CD4-positive, alpha-beta T cell treated with Interleukin-15 for 4 hours (primary cell): ENCODE measurements around the gene KLK7.

ENCODE experiments used
- DNase-seq: peaks from one replicate; pipeline ENCODE4 v3.0.0-alpha.2; 2020; ENCODE audit warnings: low spot score

Gene KLK7

GRCh38 chr19:50983625-50984292 is at the start of gene KLK7:
TSS of gene KLK7 (minus strand) at chr19:50983917. CDS start at chr19:50982399, 1,518 bp downstream.
- DNase-seq, result no peak

GRCh38 chr19:51031880-51032225 is 48.1 kb upstream of the KLK7 start:
- DNase-seq, result no peak

GRCh38 chr19:51031220-51031879 is 47.6 kb upstream of the KLK7 start:
- DNase-seq, result no peak

GRCh38 chr19:51030631-51031030 is 46.9 kb upstream of the KLK7 start:
- no peak for DNase-seq

GRCh38 chr19:51029718-51030117 is 46.0 kb upstream of the KLK7 start:
- no peak for DNase-seq

GRCh38 chr19:51027873-51028272 is 44.2 kb upstream of the KLK7 start:
- DNase-seq, result no peak

- no peak for DNase-seq
Measured at GRCh38 chr19:51027126-51027806, 43.5 kb upstream of the KLK7 start.

- no peak for DNase-seq
Measured at GRCh38 chr19:51026554-51026831, 42.8 kb upstream of the KLK7 start, which contains the start of gene KLK11. TSS of gene KLK11 (minus strand) at chr19:51026616. CDS start at chr19:51025631, 985 bp downstream.

- no peak for DNase-seq
Measured at GRCh38 chr19:51025809-51026553, 42.3 kb upstream of the KLK7 start.

GRCh38 chr19:51025401-51025800 is 41.7 kb upstream of the KLK7 start:
- no peak for DNase-seq

- no peak for DNase-seq
Measured at GRCh38 chr19:51024924-51025323, 41.2 kb upstream of the KLK7 start.

GRCh38 chr19:51023946-51024345 is 40.2 kb upstream of the KLK7 start:
- DNase-seq, result no peak

GRCh38 chr19:51022526-51022925 is 38.8 kb upstream of the KLK7 start:
- DNase-seq, result no peak

- DNase-seq, result peak; percentile 10
Measured at GRCh38 chr19:51020988-51021651, 37.4 kb upstream of the KLK7 start.

- no peak for DNase-seq
Measured at GRCh38 chr19:51019544-51019925, 35.8 kb upstream of the KLK7 start, which contains the start of gene KLK10. TSS of gene KLK10 (minus strand) at chr19:51019709. CDS start at chr19:51019130, 579 bp downstream.

- no peak for DNase-seq
Measured at GRCh38 chr19:51018745-51019543, 35.2 kb upstream of the KLK7 start.

GRCh38 chr19:51016798-51017683 is 33.3 kb upstream of the KLK7 start:
- DNase-seq, result peak; percentile 29

GRCh38 chr19:51015691-51016267 is 32.1 kb upstream of the KLK7 start:
- DNase-seq, result no peak

- no peak for DNase-seq
Measured at GRCh38 chr19:51014242-51014641, 30.5 kb upstream of the KLK7 start.

GRCh38 chr19:51012661-51013190 is 29.0 kb upstream of the KLK7 start:
- no peak for DNase-seq
